HG03457 (cell line): ENCODE data around the gene CDH11.

ENCODE experiments used
- ATAC-seq: cut with Tn5 transposase; IDR thresholded peaks from one replicate; pipeline ENCODE4 v1.9.1; 2021; ENCODE audit warnings: moderate number of reproducible peaks; ENCODE audit not compliant: unreplicated experiment

The CDH11 gene

DNA sequence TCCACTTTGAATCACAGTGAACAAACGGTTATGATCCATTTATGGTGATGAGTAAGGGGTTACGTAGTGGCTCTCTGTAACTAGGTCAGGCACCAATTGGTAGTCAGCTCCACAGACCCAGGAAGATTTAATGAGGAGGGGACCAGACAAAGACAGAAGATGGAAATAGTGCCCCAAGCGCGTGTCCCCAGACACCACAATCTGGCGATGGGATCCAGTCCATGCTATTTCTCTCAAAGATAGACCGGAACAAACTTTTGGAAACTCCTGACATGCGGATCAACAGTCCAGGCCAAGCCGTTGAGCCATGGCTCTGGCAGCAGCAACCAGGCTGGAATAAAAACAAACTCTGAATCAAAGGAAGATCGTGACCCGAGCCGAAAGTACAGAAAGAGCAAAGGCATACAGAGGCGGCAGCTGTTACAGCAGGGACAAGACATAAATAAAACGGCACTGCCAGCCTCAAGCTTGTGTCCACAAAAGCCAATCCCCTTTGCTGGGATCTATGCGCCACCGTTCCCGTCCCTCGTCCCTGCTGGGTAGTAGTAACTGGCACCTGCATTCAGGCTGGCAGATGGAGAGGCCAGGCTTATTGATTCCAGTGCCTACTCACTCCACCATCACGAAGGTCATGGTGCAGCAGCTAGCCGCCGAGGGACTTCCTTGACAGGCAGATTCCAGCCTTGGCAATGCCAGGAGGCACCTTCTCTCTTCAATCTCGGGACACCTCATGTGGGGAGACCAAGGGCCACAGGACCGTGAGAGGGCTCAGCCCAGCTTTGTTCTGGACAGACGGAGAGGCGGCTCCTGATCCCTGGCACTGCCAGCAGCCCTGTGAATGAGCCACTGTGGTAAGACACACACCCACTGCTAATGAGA is 50.2 kb downstream of the CDH11 start:
- ATAC-seq, result no peak

DNA sequence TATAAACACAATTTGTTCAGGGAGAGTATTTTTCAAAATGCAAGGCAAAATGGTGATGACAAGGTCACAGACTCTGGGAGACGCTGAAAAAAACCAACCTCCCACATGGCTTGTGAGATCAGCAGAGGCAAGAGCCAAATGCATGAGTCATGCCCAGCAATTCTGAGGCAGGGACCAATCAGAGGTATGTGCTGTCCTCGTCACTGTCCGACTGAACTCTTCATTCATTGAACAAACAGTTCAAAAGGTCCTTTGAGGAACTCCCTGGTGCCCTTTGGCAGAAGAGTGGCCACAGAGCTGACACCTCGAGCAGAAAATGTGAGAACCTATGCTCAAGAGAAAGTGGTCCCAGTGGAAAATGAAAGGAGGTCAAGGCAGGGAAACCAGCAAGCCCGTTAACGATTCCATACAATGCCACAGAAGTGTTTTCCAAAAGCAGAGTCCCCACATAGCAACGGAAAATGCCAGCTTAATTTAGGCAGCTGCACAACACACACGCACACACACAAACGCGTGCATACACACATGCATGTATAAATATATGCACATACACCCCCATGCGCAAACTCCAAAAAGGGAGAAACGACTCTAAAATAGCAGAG is 50.9 kb downstream of the CDH11 start:
- no peak for ATAC-seq

DNA sequence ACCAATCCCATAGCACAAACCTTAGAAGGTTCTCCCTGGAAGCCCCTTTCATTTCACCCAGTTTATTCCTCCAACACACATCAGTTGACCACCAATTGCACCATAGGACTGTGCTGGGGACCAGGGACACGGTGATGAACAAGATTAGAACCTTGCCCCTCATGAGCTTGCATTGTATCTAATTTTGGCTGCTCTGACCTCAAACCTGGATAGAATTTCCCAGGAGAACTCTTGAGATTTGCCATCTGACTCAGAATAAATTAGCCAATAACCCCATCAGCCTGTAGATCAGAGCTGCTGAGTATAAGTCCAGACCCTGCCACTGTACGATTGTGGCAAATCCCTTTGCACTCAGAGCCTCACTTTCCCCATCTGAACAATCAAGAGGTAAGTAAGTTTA is 52.1 kb downstream of the CDH11 start:
- no peak for ATAC-seq

DNA sequence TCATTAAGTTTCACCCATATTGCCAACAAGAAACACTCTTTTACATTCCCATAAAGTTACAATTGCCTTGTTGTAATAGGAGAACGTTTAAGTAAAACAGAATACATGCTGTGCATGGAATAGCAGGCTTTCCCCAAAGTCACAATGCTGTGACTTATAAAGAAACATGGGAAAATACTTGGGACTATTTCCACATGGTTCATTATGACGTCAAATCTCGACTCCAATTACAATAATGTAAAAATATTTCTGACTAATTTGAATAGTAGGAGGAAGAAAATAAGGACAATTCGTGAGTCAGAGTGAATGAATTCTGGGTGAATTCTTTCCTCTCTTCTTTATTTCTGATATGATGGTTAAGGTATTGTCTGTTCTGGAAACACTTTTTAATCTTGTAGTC is 52.8 kb downstream of the CDH11 start:
- ATAC-seq, result no peak

DNA sequence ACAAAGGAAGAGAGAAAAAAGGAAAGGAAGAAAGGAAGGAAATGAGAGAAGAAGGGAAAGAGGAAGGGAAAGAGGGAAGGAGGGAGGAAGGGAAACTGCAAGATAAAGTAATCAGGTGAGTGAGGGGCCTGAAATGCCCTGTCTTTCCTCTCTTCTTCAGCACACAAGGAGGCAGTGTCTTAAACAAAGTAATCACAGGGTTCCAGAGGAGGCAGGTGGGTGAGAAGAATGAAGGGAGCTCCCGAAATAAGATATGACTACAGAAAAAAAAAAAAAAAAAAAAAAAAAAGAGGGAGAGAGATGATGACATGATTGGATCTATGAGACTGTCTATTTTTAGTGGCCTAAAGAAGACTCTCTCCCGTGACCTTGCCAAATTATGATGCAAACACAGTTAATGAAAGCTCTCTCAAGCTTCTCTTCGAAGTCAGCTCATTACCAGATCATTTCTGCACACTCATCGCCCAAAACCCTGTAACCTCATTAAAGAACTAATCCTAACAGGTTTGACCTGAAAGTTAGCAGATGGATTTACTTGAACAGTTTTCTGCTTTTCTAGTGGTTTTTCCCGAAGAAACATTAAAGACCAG is 53.6 kb downstream of the CDH11 start:
- no peak for ATAC-seq

DNA sequence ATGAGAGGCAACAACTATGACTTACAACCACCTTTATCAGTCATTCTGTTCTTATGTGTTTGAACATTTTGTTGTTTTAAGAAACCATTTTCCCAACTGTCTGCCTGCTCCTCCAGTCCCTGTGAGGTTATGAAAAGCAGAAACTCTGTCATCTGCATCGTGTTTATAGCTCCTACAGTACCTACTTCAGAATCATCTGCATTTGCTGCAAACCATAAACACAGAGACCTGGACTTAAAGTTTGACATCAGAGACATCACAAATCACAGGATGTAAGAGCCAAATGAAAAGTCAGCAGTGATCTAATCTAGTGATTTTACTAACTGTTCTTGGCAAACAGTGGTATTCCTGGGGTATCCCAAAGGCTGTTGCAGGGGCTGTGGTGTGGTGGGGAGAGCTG is 55.2 kb downstream of the CDH11 start:
- no peak for ATAC-seq

DNA sequence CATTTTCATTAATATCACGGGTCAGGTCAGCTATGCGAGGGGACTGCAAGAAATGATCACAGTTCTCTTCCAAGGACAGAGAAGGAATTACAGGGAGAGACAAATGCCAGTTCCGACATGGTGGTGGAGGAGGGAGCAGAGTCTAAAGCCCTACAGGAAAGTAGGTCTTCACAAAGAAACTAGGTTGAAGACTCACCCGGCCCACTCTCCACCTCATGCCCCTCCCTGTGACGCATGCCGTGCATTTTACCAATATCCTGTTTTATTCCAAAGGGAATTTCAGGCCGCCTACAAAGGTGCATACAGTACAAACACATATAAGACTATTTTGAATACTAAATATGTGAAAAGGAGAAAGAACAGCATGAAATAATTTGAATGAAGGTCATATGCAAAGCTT is 56.8 kb downstream of the CDH11 start:
- ATAC-seq, result no peak

DNA sequence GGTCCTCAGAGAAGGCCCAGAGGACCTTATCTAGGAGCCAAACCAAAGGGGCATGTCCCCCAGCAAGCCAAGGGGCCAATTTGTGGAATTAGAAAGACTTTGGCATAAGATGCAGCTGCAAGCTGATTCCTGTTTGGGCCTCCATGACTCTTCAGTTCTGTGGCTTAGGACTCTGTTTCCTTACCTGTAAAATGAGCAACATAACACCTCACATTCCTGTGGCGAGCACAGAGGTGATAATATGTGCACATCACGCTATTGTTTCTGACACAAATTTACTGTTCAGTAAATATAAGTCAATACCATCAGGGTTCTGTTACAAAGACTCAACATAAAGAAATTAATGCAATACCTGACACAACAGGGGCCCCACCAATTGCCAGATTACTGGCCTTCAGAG is 57.7 kb downstream of the CDH11 start:
- no peak for ATAC-seq

DNA sequence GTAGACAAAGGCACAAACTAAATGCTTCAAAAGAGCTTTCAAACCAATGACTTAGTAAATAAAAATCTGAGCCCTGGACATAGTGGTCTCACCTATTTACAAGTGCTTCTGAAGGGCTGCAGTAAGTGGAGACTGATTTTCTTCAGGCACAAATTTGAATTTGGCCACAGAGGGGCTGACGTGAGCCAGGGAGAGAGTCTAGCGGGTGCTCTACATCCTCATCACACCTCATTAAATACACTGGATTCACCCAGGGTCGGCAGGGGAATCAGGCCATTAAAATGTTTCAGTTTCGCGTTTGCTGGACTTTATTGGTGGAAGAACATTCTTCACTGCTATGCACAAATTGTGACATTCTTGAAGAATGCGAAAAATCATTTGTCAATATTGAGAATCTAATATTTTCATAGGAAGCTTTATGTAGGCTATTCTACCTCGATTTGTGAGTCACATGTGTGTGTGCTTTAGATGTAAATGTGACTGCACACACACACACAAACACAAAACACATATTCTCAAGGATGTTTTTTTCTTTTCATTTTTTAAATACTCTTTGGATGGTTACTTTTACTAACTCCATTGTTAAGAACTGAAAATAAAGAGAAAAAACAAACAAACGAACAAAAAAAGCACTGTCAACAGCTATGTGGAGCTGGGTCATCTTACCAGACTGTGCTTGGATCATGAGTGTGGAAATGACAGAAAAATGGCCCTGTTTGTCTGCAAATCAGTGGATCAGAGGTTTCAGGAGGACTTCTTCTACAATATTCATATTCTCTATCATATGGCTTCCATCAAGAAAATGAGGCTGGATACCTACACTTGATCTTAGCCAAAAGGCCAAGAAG is 58.9 kb downstream of the CDH11 start:
- no peak for ATAC-seq

DNA sequence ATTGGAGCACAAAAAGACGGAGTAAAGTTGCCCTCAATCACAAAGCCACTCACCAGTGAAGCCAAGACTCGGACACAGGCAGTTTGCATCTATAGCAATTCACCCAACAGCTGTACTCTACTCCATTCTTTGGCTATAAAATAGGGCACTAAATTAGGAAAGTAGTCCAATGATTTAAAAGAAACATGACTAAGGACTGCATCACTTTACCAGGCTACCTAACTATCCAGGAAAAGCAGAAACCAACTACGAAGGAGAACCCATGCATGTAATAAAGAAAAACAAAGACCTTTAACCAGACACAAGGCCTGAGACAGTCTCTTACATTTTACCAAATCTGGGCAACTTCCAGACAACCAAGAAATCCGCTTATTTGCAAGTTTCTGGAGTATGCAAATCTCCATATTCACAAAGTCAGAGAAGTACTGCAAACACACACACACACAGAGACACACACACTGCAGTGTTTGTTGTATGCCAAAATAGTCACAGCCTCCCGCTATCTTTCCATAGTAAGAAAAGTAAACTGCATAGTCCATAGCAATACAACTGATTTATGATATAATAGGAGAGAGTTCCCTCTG is 59.8 kb downstream of the CDH11 start:
- ATAC-seq, result no peak

DNA sequence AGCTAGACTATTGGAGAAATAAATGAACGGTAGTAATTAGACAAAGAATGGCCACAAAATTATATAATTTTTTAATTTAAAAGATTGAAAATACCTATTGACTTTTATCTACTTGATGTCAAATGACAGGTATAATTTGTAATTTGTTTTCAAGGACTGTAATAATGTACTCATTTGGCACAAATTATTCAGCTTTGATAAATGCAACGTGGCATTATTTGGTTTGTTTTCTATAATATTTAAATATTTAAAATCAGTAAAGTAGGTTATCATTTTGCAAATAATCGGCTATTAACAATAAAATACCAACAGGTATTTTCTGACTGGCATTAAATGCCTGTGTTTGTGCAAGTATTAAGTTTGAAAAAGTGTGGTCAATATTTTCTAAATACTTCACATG is 60.6 kb downstream of the CDH11 start:
- no peak for ATAC-seq

DNA sequence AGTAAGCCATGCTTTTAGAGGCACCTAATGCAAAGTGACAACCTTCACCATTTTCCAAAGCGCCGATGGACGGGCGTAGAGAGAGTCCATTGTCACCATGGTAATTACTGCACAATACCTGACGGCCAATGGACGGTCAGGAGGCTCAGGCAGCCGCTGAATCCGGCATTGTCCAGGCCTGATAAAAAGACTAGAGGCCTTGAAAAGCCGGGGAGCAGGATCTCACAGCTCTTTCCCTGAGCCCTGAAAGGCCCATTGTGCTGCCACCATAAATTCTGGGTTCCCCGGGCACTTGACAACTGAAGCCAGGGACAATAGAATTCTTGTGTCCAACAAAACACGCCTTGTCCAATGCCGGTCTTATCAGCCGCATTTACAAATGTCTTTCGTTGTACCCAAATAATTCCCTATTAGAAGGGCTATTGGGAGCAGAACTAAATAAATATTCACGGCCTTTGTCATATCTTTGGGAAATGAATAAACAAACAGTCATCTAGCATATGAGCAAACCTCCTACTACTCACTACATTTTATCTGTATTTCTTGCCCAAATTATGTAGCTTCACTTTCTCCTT is 62.4 kb downstream of the CDH11 start:
- no peak for ATAC-seq

DNA sequence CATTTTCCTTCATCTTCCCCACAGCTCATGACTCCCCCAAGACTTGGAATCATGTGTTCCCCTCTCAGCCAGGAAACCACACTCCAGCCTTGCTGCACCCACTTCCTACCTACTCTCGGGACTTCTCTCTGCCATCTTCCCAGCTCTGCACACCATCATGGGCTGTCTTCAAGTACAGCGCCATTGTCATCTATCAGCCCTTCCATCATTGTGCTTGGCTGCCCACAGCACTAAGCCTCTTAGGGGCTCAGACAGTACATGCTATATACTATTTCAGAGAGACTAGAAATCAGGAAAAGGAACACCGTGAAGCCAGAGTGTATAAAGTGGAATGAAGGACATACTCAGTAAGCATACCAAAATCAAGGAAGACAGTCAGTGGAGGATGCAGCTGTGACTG is 64.7 kb downstream of the CDH11 start:
- no peak for ATAC-seq

DNA sequence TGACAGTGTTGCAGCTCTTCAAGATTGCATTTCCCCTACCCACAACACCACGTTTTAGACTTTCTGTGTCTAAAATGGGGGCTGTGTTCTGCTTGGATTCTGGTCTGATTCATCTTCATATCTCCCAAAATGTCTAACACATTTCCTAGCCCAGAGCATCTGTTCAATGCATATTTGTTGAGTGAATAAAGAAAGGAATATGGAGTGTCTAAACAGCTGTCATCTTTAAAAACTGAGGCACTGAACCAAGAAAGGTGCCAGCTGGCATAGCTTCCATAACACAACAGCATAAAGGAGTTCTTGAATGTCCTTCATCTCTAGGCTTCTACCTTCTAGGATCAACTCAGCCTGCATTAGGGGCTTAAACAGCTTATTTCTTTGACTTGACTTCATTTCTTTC is 67.4 kb downstream of the CDH11 start:
- ATAC-seq, result no peak

DNA sequence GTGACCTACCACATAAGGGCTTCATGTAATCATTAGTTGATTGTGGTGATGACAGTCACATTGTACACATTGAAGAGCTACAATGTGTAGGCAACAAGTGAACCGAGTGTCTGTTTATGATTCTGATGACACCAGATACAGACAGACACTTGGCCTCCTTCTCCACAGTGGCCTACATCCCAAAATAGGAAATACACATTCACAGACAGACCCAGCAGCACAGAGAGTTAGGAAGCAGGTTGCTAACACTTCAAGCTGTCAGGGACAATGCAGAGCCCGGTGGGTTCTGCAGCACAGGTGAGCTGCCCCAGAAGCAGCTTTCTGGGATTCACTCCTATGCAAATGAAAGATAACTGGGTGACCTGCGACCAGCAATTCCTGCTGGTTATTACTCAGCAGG is 72.2 kb downstream of the CDH11 start:
- no peak for ATAC-seq

DNA sequence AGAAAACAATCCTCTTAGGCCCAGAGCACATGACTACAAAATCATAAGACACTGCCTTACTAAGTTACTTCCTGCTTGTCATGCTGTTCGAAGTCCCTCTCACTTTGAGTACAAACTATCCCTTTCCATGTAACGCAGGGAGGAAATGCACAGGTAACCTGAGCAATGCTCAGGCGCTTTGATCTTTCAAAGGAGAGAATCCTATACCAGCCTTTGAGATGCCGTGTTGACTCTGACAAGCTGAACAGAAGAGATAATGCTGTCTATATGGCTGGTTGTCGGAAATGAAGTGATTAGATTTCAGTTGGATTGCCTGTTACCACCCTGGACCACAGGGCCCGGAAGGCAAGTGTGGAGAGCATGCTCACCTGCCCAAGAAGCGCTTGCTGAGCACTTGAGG is 75.9 kb downstream of the CDH11 start:
- no peak for ATAC-seq

DNA sequence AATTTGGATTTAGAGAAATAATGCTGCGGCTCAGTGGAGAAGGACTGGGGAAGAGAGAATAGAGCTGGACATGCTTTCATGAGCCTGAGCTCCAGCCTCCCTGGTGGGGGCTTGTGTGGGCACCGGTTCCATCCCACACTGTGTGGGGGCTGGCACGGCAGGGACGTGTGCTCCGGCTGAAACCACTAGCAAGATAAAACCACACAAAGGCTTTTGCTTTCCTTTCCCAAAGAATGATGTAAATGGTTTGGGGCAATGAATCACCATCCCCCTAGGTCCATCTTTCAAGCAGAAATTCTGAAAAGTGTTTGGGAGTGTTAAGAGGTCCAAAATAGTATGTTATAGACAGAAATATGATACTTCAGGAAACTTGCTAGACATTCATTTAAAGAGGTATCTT is 77.0 kb downstream of the CDH11 start:
- ATAC-seq, result no peak

DNA sequence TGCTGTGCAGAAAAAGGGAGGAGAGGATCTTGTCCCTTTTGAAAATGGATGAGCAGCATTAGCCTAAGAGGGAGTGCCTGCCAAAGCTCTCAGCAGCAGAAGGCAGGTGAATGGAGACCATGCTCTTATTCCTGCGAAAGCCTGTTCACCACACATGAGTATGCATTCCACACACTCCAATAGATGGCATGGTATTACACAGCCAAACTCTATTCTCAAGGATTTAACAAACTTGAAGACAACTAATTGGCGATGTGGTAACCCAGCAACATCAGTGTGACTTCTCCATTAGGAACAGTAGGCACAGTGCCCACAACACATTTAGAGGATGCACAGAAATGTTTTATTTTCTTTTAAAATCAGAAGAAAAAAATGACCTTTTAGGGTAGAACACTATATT is 77.8 kb downstream of the CDH11 start:
- ATAC-seq, result no peak

DNA sequence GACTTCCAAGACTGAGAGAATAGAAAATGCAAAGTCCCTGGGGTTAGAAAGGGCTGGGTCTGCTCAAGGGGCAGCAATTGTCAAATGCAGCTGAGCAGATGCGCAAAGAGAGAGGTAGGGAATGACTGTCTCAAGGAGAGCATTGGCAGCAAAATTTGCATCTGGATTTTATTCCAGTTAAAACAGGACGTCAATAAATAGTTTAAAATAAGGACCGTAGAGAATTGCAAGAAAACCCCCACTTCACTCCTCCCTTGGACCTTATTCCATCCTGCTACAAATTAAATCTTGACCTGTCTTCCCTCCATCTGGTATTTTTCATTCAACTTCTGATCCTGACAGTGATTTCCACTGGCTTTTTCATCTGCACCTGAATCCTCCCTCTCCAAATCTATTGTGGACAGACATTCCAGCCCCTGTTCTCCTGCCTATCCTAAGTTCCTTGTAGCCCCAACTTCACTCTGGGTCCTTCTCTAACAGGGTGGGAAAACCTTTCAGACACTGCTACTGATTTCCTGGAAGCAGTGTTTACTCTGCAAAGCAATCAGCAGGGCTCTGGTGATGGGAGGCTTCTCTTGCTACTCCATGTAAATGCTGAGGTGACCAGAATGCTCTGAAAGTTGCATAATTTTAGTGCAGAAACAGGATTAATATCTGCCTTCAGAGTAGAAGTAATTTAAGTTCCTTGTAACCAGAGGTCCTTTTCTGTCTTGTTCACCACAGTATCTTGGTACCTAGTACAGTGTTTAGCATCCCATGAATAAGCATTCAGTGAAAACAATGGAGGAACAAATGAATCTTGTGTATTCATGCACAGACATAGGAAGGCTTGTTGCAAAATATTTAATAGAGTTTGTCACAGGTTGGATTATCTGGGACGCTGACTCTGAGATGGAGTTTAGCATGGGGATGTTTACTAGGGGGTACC is 79.2 kb downstream of the CDH11 start:
- ATAC-seq, result no peak

DNA sequence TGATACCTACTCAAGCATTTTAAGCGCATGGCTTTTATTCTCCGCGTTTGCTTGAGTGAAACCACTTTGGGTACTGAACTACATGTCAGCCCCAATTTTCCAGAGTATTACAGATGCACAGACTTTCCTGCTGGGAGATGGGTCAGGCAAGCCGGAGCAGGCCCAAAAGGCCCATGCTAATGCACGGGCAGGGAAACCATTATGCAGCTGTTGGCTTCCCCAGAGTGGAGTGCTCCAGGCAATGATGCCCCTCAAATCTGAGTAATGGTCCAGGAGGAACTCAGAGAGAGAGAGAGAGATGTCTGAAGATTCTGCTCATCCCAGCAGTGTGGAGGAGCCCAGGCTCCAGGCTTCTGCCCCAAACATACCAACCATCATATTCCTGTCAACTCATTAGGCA is 80.2 kb downstream of the CDH11 start:
- no peak for ATAC-seq
